ENCODE measurements around the gene KRT7. TPM values are rescaled to one million over a fixed set of nuclear protein-coding genes. Genes with fewer than 3 reads are reported as not detected.

The KRT7 gene
- total and polyA plus RNA-seq, 2 donors (not counting 3 experiments of a cell fraction or from before 2014, with no cell fraction given), result 120 to 293 TPM

DNA sequence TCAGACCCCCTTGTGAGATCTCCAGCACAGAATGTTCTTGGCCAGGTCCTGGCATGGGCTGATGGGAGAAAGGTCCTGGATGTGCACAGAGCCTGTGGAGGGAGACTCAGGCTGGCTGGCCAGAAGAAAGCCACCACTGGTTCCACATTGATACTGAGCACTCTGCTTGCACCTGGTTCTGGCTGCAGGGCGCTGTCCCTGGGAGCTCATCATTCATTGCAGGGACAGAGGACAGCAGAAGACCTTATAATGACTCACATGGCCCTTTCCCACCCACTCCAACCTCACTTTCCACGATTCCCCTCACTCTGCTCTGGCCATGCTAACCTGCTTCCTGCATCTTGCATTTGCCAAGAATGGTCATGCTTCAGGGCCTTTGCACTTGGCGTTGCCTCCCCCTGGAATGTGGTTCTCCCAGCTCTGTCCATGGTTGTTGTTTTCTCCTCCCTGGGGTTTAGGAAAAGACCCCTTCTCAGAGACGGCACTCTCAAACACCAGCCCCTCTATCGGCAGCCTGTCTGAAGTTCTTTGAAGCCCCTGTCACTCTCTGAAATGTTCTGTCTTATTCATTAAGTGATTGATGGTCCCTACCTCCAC is 10.3 kb downstream of the KRT7 start:
- H3K9ac ChIP-seq (replicated peaks; ENCODE audit: extremely low read depth, insufficient read depth, low read length), result no peak overlapping the region
- peaks cover 23% of the 10 kb centered on the region for H3K4me1 ChIP-seq (ENCODE audit: control insufficient read depth, extremely low read depth, insufficient read depth, low read length)
- ChIA-PET POLR2A (no interaction called here), CTCF (interaction anchor here (0.8 to 2.2 kb wide), 12 partner anchors 10 to 218 kb away, joined by 3 to 10 read pairs (median 4); partner anchors contain the start of gene KRT7)
- dilution Hi-C loops (cut with MboI; ENCODE audit: extremely low pct_ligation_motif_present, low sequenced_read_pairs) (no loop called here), intact Hi-C loops (cut with micrococcal nuclease) (no loop called here)
- H3K27me3 ChIP-seq (ENCODE audit: control insufficient read depth in 2 of 2, insufficient read depth in 2 of 2, low read length in 2 of 2), result no peaks in the 10 kb centered on the region
- H3K36me3 ChIP-seq (ENCODE audit: control insufficient read depth in 2 of 2, extremely low read depth in 1 of 2, insufficient read depth in 2 of 2, low read length in 2 of 2), result peaks cover 0 to 5% of the 10 kb centered on the region in 2 experiments
- DNase-seq (ENCODE audit: low read depth, low spot score) (peak; percentile 40), FAIRE-seq (peak; percentile 40)
- no peak overlapping the region for H2AFZ ChIP-seq (ENCODE audit: low read depth, low read length)
- peak overlapping the region; percentile 61 for H3K27ac ChIP-seq (ENCODE audit: insufficient read depth, low read depth, low read length)
- H3K79me2 ChIP-seq (ENCODE audit: control insufficient read depth, insufficient read depth, low read length), result no peaks in the 10 kb centered on the region
- no peaks in the 10 kb centered on the region for H3K9me3 ChIP-seq (replicated peaks; ENCODE audit: control insufficient read depth, insufficient read depth, low read length)
- TF ChIP-seq, protein P1, sequence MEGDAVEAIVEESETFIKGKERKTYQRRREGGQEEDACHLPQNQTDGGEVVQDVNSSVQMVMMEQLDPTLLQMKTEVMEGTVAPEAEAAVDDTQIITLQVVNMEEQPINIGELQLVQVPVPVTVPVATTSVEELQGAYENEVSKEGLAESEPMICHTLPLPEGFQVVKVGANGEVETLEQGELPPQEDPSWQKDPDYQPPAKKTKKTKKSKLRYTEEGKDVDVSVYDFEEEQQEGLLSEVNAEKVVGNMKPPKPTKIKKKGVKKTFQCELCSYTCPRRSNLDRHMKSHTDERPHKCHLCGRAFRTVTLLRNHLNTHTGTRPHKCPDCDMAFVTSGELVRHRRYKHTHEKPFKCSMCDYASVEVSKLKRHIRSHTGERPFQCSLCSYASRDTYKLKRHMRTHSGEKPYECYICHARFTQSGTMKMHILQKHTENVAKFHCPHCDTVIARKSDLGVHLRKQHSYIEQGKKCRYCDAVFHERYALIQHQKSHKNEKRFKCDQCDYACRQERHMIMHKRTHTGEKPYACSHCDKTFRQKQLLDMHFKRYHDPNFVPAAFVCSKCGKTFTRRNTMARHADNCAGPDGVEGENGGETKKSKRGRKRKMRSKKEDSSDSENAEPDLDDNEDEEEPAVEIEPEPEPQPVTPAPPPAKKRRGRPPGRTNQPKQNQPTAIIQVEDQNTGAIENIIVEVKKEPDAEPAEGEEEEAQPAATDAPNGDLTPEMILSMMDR (IDR thresholded peaks at IDR 0.05; ENCODE audit: extremely low read depth in 1 of 2, insufficient read depth in 1 of 2, low read depth in 1 of 2, low read length in 2 of 2), result no peak
- TF ChIP-seq POLR2AphosphoS5 (IDR thresholded peaks at IDR 0.05; ENCODE audit: insufficient read depth, low read depth, low read length) (no peak), GATA2 (IDR thresholded peaks at IDR 0.05; ENCODE audit: insufficient read depth, insufficient read length, low read depth, low read length) (no peak), EZH2 (IDR thresholded peaks at IDR 0.05; ENCODE audit: borderline replicate concordance, low read depth, low read length, severe bottlenecking) (no peak), MYC (IDR thresholded peaks at IDR 0.05; ENCODE audit: low read depth, low read length) (no peak), FOS (IDR thresholded peaks at IDR 0.05; ENCODE audit: borderline replicate concordance, insufficient read depth, low read length) (no peak), POLR2A (IDR thresholded peaks at IDR 0.05; ENCODE audit: low read depth, low read length) (no peak), JUN (IDR thresholded peaks at IDR 0.05; ENCODE audit: borderline replicate concordance, insufficient read depth, insufficient read length, low read depth) (no peak)
- TF ChIP-seq, protein P2, sequence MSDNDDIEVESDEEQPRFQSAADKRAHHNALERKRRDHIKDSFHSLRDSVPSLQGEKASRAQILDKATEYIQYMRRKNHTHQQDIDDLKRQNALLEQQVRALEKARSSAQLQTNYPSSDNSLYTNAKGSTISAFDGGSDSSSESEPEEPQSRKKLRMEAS (IDR thresholded peaks at IDR 0.05; ENCODE audit: insufficient read depth, insufficient read length), result no peak
- H3K4me2 ChIP-seq (ENCODE audit: insufficient read depth, low read length), result no peak overlapping the region
- BruUV-seq (replicated peaks), result no TSS peak
- no peaks in the 10 kb centered on the region for H3K9me1 ChIP-seq (replicated peaks; ENCODE audit: control insufficient read depth, extremely low read depth, insufficient read depth, low read length)
- no peak overlapping the region for H3K4me3 ChIP-seq (replicated peaks in 1 of 3; ENCODE audit: insufficient read depth in 1 of 3, low read depth in 1 of 3, low read length in 3 of 3)
- no peaks in the 10 kb centered on the region for H4K20me1 ChIP-seq (replicated peaks; ENCODE audit: control insufficient read depth, extremely low read depth, insufficient read depth, low read length)
